Endodermal cell (in vitro differentiated cells): Measurements from ENCODE around the gene GLG1. TPM values are rescaled to one million over a fixed set of nuclear protein-coding genes. Genes with fewer than 3 reads are reported as not detected.

Experiments used
- DNase-seq: peaks from one replicate; pipeline ENCODE4 v3.0.0-alpha.2; 2017
- H3K27ac ChIP-seq: 2 replicates; pipeline ENCODE4 v1.5.1; 2013; ENCODE audit warnings: mild to moderate bottlenecking, low read depth, low read length, moderate library complexity
- H3K27me3 ChIP-seq: 2 replicates; pipeline ENCODE4 v1.6.1; 2013; ENCODE audit warnings: mild to moderate bottlenecking, low read length, moderate library complexity; ENCODE audit not compliant: insufficient read depth, control insufficient read depth, poor library complexity, severe bottlenecking
- H3K36me3 ChIP-seq: 2 replicates; pipeline ENCODE4 v1.7.0; 2013; ENCODE audit warnings: mild to moderate bottlenecking, low read length, moderate library complexity; ENCODE audit not compliant: control insufficient read depth, insufficient read depth
- H3K4me1 ChIP-seq: one replicate; pipeline ENCODE4 v1.7.0; 2013; ENCODE audit warnings: low read length; ENCODE audit not compliant: control insufficient read depth, insufficient read depth
- H3K4me3 ChIP-seq: 2 replicates; pipeline ENCODE4 v1.5.1; 2013; ENCODE audit warnings: mild to moderate bottlenecking, low read length, moderate library complexity
- H3K9ac ChIP-seq: 2 replicates; pipeline ENCODE4 v1.6.1; 2013; ENCODE audit warnings: mild to moderate bottlenecking, low read length, moderate library complexity; ENCODE audit not compliant: poor library complexity, severe bottlenecking; ENCODE audit errors: extremely low read depth
- H3K9me3 ChIP-seq: 2 replicates; pipeline ENCODE4 v1.6.1; 2013; ENCODE audit warnings: mild to moderate bottlenecking, low read length, moderate library complexity; ENCODE audit not compliant: control insufficient read depth
- H3K27ac Mint-ChIP-seq: 2 replicates; pipeline ENCODE4 v1.8.0; 2020; ENCODE audit warnings: mixed read lengths
- H3K27me3 Mint-ChIP-seq: 2 replicates; pipeline ENCODE4 v1.8.0; 2021; ENCODE audit warnings: mild to moderate bottlenecking, mixed read lengths; ENCODE audit not compliant: insufficient read depth
- H3K36me3 Mint-ChIP-seq: 2 replicates; pipeline ENCODE4 v1.8.0; 2020; ENCODE audit warnings: low read depth, mixed read lengths
- H3K4me1 Mint-ChIP-seq: 2 replicates; pipeline ENCODE4 v1.8.0; 2020; ENCODE audit warnings: mixed read lengths
- H3K4me3 Mint-ChIP-seq: 2 replicates; pipeline ENCODE4 v1.8.0; 2020; ENCODE audit warnings: mild to moderate bottlenecking, moderate library complexity, mixed read lengths
- H3K9me3 Mint-ChIP-seq: 2 replicates; pipeline ENCODE4 v1.8.0; 2020; ENCODE audit warnings: mild to moderate bottlenecking, mixed read lengths
- CTCF ChIP-seq: fragments of 200-600 bp; sonication (generic); conservative IDR thresholded peaks from 2 replicates; pipeline ENCODE4 v1.5.0; 2021; ENCODE audit warnings: antibody characterized with exemption, mild to moderate bottlenecking
- WGBS, 2 experiments: methylation state at CpG; one replicate each; pipeline versions ENCODE4 v1.1.5 to v1.1.7; 2013; ENCODE audit warnings: missing lambda C conversion rate in 2 of 2, mixed read lengths in 1 of 2; ENCODE audit not compliant: insufficient coverage in 1 of 2, insufficient read length in 1 of 2; 5-methylcytosine and 5-hydroxymethylcytosine counted together
- total RNA-seq, 2 donors: library from RNA; stranded (reverse); fragmentation: NEBNext Ultra II Directional in 1 of 2; extraction: Animal tissue kit (Norgen Biotek cat#: 25700) in 1 of 2; gene quantifications; 2 replicates in 1 of 2; 3 replicates in 1 of 2; pipeline ENCODE4 v1.2.1, GENCODE V29; 2021

Gene GLG1
- total RNA-seq, 2 donors from 2014 or later: 120 to 136 TPM

GRCh38 chr16:74562117-74562516 is 44.8 kb downstream of the GLG1 start:
- Histone ChIP-seq H3K4me3 (no peak overlapping the region), H3K27me3 (no peaks in the 10 kb centered on the region), H3K9ac (no peak overlapping the region), H3K4me1 (no peaks in the 10 kb centered on the region), H3K36me3 (no peaks in the 10 kb centered on the region), H3K9me3 (no peaks in the 10 kb centered on the region), H3K27ac (no peak overlapping the region)
- no peaks in the 10 kb centered on the region for H3K36me3 Mint-ChIP-seq
- no peak overlapping the region for H3K4me3 Mint-ChIP-seq
- DNase-seq: no peak
- H3K4me1 Mint-ChIP-seq: peaks cover 11% of the 10 kb centered on the region
- H3K27me3 Mint-ChIP-seq: no peaks in the 10 kb centered on the region
- H3K9me3 Mint-ChIP-seq: no peaks in the 10 kb centered on the region
- WGBS, 2 experiments: 88 to 100% methylated on average over 1 of the region's 1 CpG
- H3K27ac Mint-ChIP-seq: no peak overlapping the region
- TF ChIP-seq CTCF: no peak

- Histone ChIP-seq H3K9ac (no peak overlapping the region), H3K27me3 (no peaks in the 10 kb centered on the region), H3K36me3 (no peaks in the 10 kb centered on the region), H3K4me3 (no peak overlapping the region), H3K27ac (no peak overlapping the region), H3K9me3 (no peaks in the 10 kb centered on the region), H3K4me1 (no peaks in the 10 kb centered on the region)
- 92 to 93% methylated on average over 2 of the region's 2 CpGs for WGBS, 2 experiments
- H3K36me3 Mint-ChIP-seq: no peaks in the 10 kb centered on the region
- H3K4me1 Mint-ChIP-seq: peaks cover 8% of the 10 kb centered on the region
- peak overlapping the region; percentile 13 for H3K27ac Mint-ChIP-seq
- no peaks in the 10 kb centered on the region for H3K27me3 Mint-ChIP-seq
- DNase-seq: no peak
- no peaks in the 10 kb centered on the region for H3K9me3 Mint-ChIP-seq
- no peak overlapping the region for H3K4me3 Mint-ChIP-seq
- no peak for TF ChIP-seq CTCF
Measured at GRCh38 chr16:74561626-74562025, 45.3 kb downstream of the GLG1 start.

- Histone ChIP-seq H3K27ac (no peak overlapping the region), H3K4me1 (no peaks in the 10 kb centered on the region), H3K27me3 (no peaks in the 10 kb centered on the region), H3K9ac (no peak overlapping the region), H3K4me3 (no peak overlapping the region), H3K36me3 (no peaks in the 10 kb centered on the region), H3K9me3 (no peaks in the 10 kb centered on the region)
- no peak overlapping the region for H3K27ac Mint-ChIP-seq
- H3K27me3 Mint-ChIP-seq: no peaks in the 10 kb centered on the region
- no peak for DNase-seq
- no peak overlapping the region for H3K4me3 Mint-ChIP-seq
- no peaks in the 10 kb centered on the region for H3K36me3 Mint-ChIP-seq
- WGBS, 2 experiments: 96% methylated on average over 3 of the region's 3 CpGs; no CpG with 5 or more reads in 1 of the 2 experiments
- no peaks in the 10 kb centered on the region for H3K9me3 Mint-ChIP-seq
- TF ChIP-seq CTCF: no peak
- peaks cover 7% of the 10 kb centered on the region for H3K4me1 Mint-ChIP-seq
Measured at GRCh38 chr16:74560912-74561311, 46.0 kb downstream of the GLG1 start.
